Measurements from ENCODE around the gene PLOD2.

GRCh38 chr3:146154316-146154715, 6.7 kb downstream of the PLOD2 start:
- TF ChIP-seq CTCF (IDR thresholded peaks at IDR 0.05; ENCODE audit: low read depth, low read length, missing input control) (no peak), REST (IDR thresholded peaks at IDR 0.05) (no peak)

Measured in liver (tissue), 2 donors.